Gastroesophageal sphincter (tissue), 4 donors: ENCODE data around the gene DLGAP4. TPM values are rescaled to one million over a fixed set of nuclear protein-coding genes. Genes with fewer than 3 reads are reported as not detected.

ENCODE experiments used
- ATAC-seq: fragments of 150-250 bp; one replicate; pipeline ENCODE4 v1.9.1; 2016; ENCODE audit warnings: mild to moderate bottlenecking, moderate library complexity
- H3K27ac ChIP-seq, 4 donors: fragments of 200-600 bp; sonication (generic) in 3 of 4; 1 replicate in 3 of 4; 2 replicates in 1 of 4; pipeline ENCODE4 v1.5.1; 2016 to 2019
- H3K27me3 ChIP-seq: fragments of 200-600 bp; sonication (generic); one replicate; pipeline ENCODE4 v1.5.1; 2019
- H3K36me3 ChIP-seq, 2 donors: fragments of 200-600 bp; sonication (generic); one replicate each; pipeline ENCODE4 v1.5.1; 2019; ENCODE audit warnings: control low read depth in 1 of 2
- H3K4me1 ChIP-seq, 3 donors: fragments of 200-600 bp; sonication (generic); 1 replicate in 2 of 3; 2 replicates in 1 of 3; pipeline ENCODE4 v1.5.1; 2016 to 2019; ENCODE audit warnings: control low read depth in 2 of 3
- H3K4me3 ChIP-seq, 2 donors: fragments of 200-600 bp; sonication (generic); one replicate each; pipeline ENCODE4 v1.5.1; 2019; ENCODE audit warnings: mild to moderate bottlenecking in 1 of 2, moderate library complexity in 1 of 2
- H3K9me3 ChIP-seq, 3 donors: fragments of 200-600 bp; sonication (generic); one replicate each; pipeline ENCODE4 v1.5.1; 2017 to 2019; ENCODE audit warnings: control low read depth in 2 of 3
- CTCF ChIP-seq, 4 experiments: fragments of 200-600 bp in 2 of 4; fragments of 450-650 bp in 2 of 4; sonication (generic) in 1 of 4; IDR thresholded peaks; one replicate each; pipeline ENCODE4 v1.5.1; 2017 to 2019; ENCODE audit warnings: antibody characterized with exemption in 4 of 4, mild to moderate bottlenecking in 2 of 4, moderate library complexity in 2 of 4
- EP300 ChIP-seq: sonication (generic); formaldehyde crosslinking; IDR thresholded peaks from one replicate; pipeline ENCODE4 v1.6.1; 2017; ENCODE audit warnings: antibody characterized with exemption, mild to moderate bottlenecking
- POLR2A ChIP-seq, 2 donors: fragments of 450-650 bp; IDR thresholded peaks; one replicate each; pipeline ENCODE4 v1.6.1; 2017; ENCODE audit warnings: antibody characterized with exemption in 2 of 2, mild to moderate bottlenecking in 2 of 2, moderate library complexity in 1 of 2
- POLR2AphosphoS5 ChIP-seq: sonication (generic); formaldehyde crosslinking; IDR thresholded peaks from one replicate; pipeline ENCODE4 v1.6.1; 2017; ENCODE audit warnings: antibody characterized with exemption
- WGBS, 2 donors: methylation state at CpG; one replicate each; pipeline ENCODE4 v1.1.5; 2018; ENCODE audit warnings: low coverage in 1 of 2; 5-methylcytosine and 5-hydroxymethylcytosine counted together
- total RNA-seq, 4 donors: library from RNA; depleted of rRNA; stranded (reverse); fragments of >200 nt; gene quantifications; one replicate each; pipeline ENCODE4 v1.1.0, GENCODE V29; 2016

The DLGAP4 gene
- total RNA-seq, 4 donors from 2014 or later = 35.5 to 76.1 (median 42.2) TPM

GRCh38 chr20:36549942-36550789, 244.0 kb downstream of the DLGAP4 start:
- H3K9me3 ChIP-seq = no peaks in the 10 kb centered on the region
- H3K4me3 ChIP-seq = no peak overlapping the region
- peaks cover 0 to 65% (median 11%) of the 10 kb centered on the region in 3 donors for H3K4me1 ChIP-seq
- TF ChIP-seq CTCF (IDR thresholded peaks at IDR 0.05) (no peak), EP300 (no peak), POLR2AphosphoS5 (peak; percentile 32), POLR2A (IDR thresholded peaks at IDR 0.05) (peak in 1 of 2 donors; percentile 4)
- H3K27ac ChIP-seq = peak overlapping the region; percentile 4 to 98 (median 84)
- WGBS, 2 donors = 29 to 40% methylated on average over 2 to 3 of the region's 16 CpGs
- H3K36me3 ChIP-seq = peaks cover 0 to 47% of the 10 kb centered on the region in 2 donors
- H3K27me3 ChIP-seq = no peaks in the 10 kb centered on the region
- ATAC-seq = peak; percentile 25

- TF ChIP-seq POLR2AphosphoS5 (peak; percentile 95), POLR2A (IDR thresholded peaks at IDR 0.05) (peak; percentile 41 to 56), EP300 (no peak)
- peaks cover 0 to 58% (median 11%) of the 10 kb centered on the region in 3 donors for H3K4me1 ChIP-seq
- H3K4me3 ChIP-seq = no peak overlapping the region
- H3K27ac ChIP-seq = peak overlapping the region; percentile 4 to 98 (median 84)
- no CpG with 5 or more reads among the region's 15 CpGs for WGBS, 2 donors
- H3K9me3 ChIP-seq = no peaks in the 10 kb centered on the region
- ATAC-seq = peak; percentile 50
- no peaks in the 10 kb centered on the region for H3K27me3 ChIP-seq
- H3K36me3 ChIP-seq = peaks cover 0 to 40% of the 10 kb centered on the region in 2 donors
These were observed 244.7 kb downstream of the DLGAP4 start for GRCh38 chr20:36550790-36551299.

- H3K4me1 ChIP-seq = peaks cover 0 to 25% (median 0%) of the 10 kb centered on the region in 3 donors
- no peak overlapping the region for H3K4me3 ChIP-seq
- WGBS, 2 donors = 93% methylated on average over 2 of the region's 2 CpGs
- TF ChIP-seq EP300 (no peak), POLR2AphosphoS5 (no peak), CTCF (IDR thresholded peaks at IDR 0.05) (no peak), POLR2A (IDR thresholded peaks at IDR 0.05) (no peak)
- no peak overlapping the region for H3K27ac ChIP-seq
- no peaks in the 10 kb centered on the region for H3K36me3 ChIP-seq
- H3K27me3 ChIP-seq = no peaks in the 10 kb centered on the region
- H3K9me3 ChIP-seq = no peaks in the 10 kb centered on the region
- no peak for ATAC-seq
These were observed 249.1 kb downstream of the DLGAP4 start for GRCh38 chr20:36555248-36555647.

GRCh38 chr20:36562724-36563123, 256.6 kb downstream of the DLGAP4 start:
- no peaks in the 10 kb centered on the region for H3K4me1 ChIP-seq

More at GRCh38 chr20:36562724-36563123, 256.6 kb downstream of the DLGAP4 start:
- no peaks in the 10 kb centered on the region for H3K9me3 ChIP-seq
- H3K27ac ChIP-seq = no peak overlapping the region
- H3K27me3 ChIP-seq = no peaks in the 10 kb centered on the region
- no peak overlapping the region for H3K4me3 ChIP-seq
- WGBS, 2 donors = 56 to 100% methylated on average over 1 to 2 of the region's 2 CpGs
- TF ChIP-seq CTCF (IDR thresholded peaks at IDR 0.05) = no peak
- no peak for TF ChIP-seq EP300
- TF ChIP-seq POLR2A (IDR thresholded peaks at IDR 0.05) = no peak
- TF ChIP-seq POLR2AphosphoS5 = no peak
- no peaks in the 10 kb centered on the region for H3K36me3 ChIP-seq
- ATAC-seq = no peak
